ENCODE measurements around the gene NR1H3.

DNA sequence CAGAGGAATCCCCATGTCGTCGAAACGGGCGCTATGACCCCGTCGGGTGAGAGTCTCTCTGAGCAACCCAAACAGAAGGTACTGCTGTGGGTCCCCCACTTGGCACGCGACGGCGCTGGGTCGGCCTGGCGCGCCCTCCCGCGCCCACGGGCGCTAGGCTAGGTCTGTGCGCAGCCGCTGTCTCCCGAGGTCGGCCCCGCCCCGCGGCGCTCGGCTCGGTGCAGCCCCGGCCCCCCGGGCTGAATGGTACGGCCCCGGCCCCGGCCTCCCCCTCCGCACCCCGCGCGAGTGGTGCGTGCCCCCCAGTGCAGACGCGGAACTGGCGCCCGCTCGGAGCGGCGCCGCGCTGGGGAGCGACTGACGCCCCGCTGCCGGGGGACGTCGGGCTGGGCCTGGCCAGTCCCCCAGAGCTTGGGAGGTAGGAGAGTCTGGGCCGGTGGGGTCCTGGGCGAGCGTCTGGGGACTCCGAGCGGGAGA, 12.1 kb downstream of the NR1H3 start, which contains the start of gene MADD:
- TF ChIP-seq, protein P1, sequence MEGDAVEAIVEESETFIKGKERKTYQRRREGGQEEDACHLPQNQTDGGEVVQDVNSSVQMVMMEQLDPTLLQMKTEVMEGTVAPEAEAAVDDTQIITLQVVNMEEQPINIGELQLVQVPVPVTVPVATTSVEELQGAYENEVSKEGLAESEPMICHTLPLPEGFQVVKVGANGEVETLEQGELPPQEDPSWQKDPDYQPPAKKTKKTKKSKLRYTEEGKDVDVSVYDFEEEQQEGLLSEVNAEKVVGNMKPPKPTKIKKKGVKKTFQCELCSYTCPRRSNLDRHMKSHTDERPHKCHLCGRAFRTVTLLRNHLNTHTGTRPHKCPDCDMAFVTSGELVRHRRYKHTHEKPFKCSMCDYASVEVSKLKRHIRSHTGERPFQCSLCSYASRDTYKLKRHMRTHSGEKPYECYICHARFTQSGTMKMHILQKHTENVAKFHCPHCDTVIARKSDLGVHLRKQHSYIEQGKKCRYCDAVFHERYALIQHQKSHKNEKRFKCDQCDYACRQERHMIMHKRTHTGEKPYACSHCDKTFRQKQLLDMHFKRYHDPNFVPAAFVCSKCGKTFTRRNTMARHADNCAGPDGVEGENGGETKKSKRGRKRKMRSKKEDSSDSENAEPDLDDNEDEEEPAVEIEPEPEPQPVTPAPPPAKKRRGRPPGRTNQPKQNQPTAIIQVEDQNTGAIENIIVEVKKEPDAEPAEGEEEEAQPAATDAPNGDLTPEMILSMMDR (IDR thresholded peaks at IDR 0.05): no peak
- peak; percentile 61 for TF ChIP-seq POLR2AphosphoS5 (IDR thresholded peaks at IDR 0.05)
